Peyer's patch (tissue), 4 donors: ENCODE results near the gene AKAP11.

ENCODE experiments used
- CTCF ChIP-seq, 6 experiments: fragments of 450-650 bp in 4 of 6; fragments of 200-600 bp in 2 of 6; sonication (generic) in 1 of 6; IDR thresholded peaks; one replicate each; pipeline ENCODE4 v1.5.1; 2017 to 2019; ENCODE audit warnings: antibody characterized with exemption in 6 of 6, mild to moderate bottlenecking in 3 of 6, moderate library complexity in 1 of 6
- POLR2A ChIP-seq, 2 donors: fragments of 450-650 bp; IDR thresholded peaks; one replicate each; pipeline ENCODE4 v1.5.1; 2017; ENCODE audit warnings: antibody characterized with exemption in 2 of 2, mild to moderate bottlenecking in 2 of 2, moderate library complexity in 2 of 2

DNA sequence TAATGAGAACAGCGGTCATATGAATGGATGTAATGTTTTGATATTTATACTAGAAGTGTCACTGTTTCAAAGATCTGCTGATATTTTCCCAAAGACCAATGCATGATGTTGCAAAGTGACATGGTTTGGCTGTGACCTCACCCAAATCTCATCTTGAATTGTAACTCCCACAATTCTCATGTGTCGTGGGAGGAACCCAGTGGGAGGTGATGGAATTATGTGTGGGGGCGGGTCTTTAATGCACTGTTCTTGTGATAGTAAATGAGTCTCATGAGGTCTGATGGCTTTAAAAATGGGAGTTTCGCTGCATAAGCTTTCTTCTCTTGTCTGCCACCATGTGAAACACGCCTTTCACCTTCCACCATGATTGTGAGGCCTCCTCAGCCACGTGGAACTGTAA lies 98.3 kb downstream of the AKAP11 start:
- TF ChIP-seq CTCF (IDR thresholded peaks at IDR 0.05) (no peak), POLR2A (IDR thresholded peaks at IDR 0.05) (no peak)
